CD14-positive monocyte (primary cell): ENCODE measurements around the gene KRTAP4-9. TPM values are rescaled to one million over a fixed set of nuclear protein-coding genes. Genes with fewer than 3 reads are reported as not detected.
"Not testable (repeated sequence)": the region's sequence is repeated elsewhere in the genome, so short reads cannot be mapped to it uniquely, and the experiment has no call there.

Source experiments
- DNase-seq, 3 donors: peaks; one replicate each; pipeline ENCODE4 v3.0.0-alpha.2; 2011 to 2022
- H2AFZ ChIP-seq: 2 replicates; pipeline ENCODE4 v1.6.0; 2012; ENCODE audit warnings: mild to moderate bottlenecking, low read depth, low read length, inconsistent platforms; ENCODE audit not compliant: insufficient read depth, poor library complexity, severe bottlenecking
- H3K27ac ChIP-seq, 2 donors: 1 replicate in 1 of 2; 2 replicates in 1 of 2; pipeline ENCODE4 v1.5.1; 2012 to 2013; ENCODE audit warnings: low read length in 2 of 2, control low read depth in 1 of 2, inconsistent platforms in 1 of 2, low read depth in 1 of 2, mild to moderate bottlenecking in 1 of 2
- H3K27me3 ChIP-seq, 2 donors: one replicate each; pipeline versions ENCODE4 v1.6.0 to v1.6.1; 2011 to 2013; ENCODE audit warnings: low read length in 2 of 2; ENCODE audit not compliant: control insufficient read depth in 2 of 2, insufficient read depth in 2 of 2
- H3K36me3 ChIP-seq, 2 donors: replicated peaks in 1 of 2; 1 replicate in 1 of 2; 2 replicates in 1 of 2; pipeline versions ENCODE4 v1.5.1 to v1.6.1; 2012 to 2013; ENCODE audit warnings: low read length in 2 of 2, control low read depth in 1 of 2, inconsistent platforms in 1 of 2, mild to moderate bottlenecking in 1 of 2; ENCODE audit not compliant: insufficient read depth in 2 of 2, control insufficient read depth in 1 of 2
- H3K4me1 ChIP-seq, 2 donors: 1 replicate in 1 of 2; 2 replicates in 1 of 2; pipeline versions ENCODE4 v1.5.1 to v1.6.1; 2012 to 2013; ENCODE audit warnings: low read length in 2 of 2, control low read depth in 1 of 2, inconsistent platforms in 1 of 2, mild to moderate bottlenecking in 1 of 2, moderate library complexity in 1 of 2; ENCODE audit not compliant: insufficient read depth in 2 of 2, control insufficient read depth in 1 of 2
- H3K4me2 ChIP-seq: replicated peaks from 2 replicates; pipeline ENCODE3; 2012; ENCODE audit warnings: low read length, moderate library complexity, mild to moderate bottlenecking; ENCODE audit not compliant: poor library complexity, severe bottlenecking; ENCODE audit errors: extremely low read depth
- H3K4me3 ChIP-seq, 3 experiments: fragments of 200-600 bp in 1 of 3; sonication (generic) in 1 of 3; replicated peaks in 1 of 3; 1 replicate in 2 of 3; 2 replicates in 1 of 3; pipeline ENCODE4 v1.5.1; 2011 to 2013; ENCODE audit warnings: low read length in 3 of 3, mild to moderate bottlenecking in 3 of 3, control low read depth in 2 of 3, low read depth in 2 of 3, inconsistent platforms in 1 of 3, moderate library complexity in 1 of 3
- H3K79me2 ChIP-seq: 2 replicates; pipeline ENCODE4 v1.6.0; 2012; ENCODE audit warnings: mild to moderate bottlenecking, control low read depth, inconsistent platforms, low read length, moderate library complexity; ENCODE audit not compliant: insufficient read depth
- H3K9ac ChIP-seq: 2 replicates; pipeline ENCODE4 v1.6.0; 2017; ENCODE audit warnings: low read length, mild to moderate bottlenecking; ENCODE audit not compliant: insufficient read depth, poor library complexity, severe bottlenecking
- H3K9me3 ChIP-seq, 2 donors: replicated peaks in 1 of 2; 1 replicate in 1 of 2; 2 replicates in 1 of 2; pipeline versions ENCODE4 v1.5.1 to v1.6.1; 2012 to 2013; ENCODE audit warnings: low read length in 2 of 2, control low read depth in 1 of 2; ENCODE audit not compliant: control insufficient read depth in 1 of 2, insufficient read depth in 1 of 2
- H4K20me1 ChIP-seq: 2 replicates; pipeline ENCODE4 v1.6.0; 2012; ENCODE audit warnings: mild to moderate bottlenecking, low read length, control low read depth, moderate library complexity; ENCODE audit not compliant: insufficient read depth
- H3K27ac Mint-ChIP-seq, 7 donors: one replicate each; pipeline ENCODE4 v1.8.0; 2020; ENCODE audit warnings: mild to moderate bottlenecking in 7 of 7, mixed read lengths in 7 of 7, moderate library complexity in 6 of 7, inconsistent platforms in 2 of 7
- H3K27me3 Mint-ChIP-seq, 3 donors: one replicate each; pipeline ENCODE4 v1.8.0; 2021 to 2022; ENCODE audit warnings: low read depth in 3 of 3, mild to moderate bottlenecking in 3 of 3, mixed read lengths in 3 of 3, moderate library complexity in 3 of 3, inconsistent platforms in 1 of 3
- H3K36me3 Mint-ChIP-seq, 2 donors: one replicate each; pipeline ENCODE4 v1.8.0; 2020; ENCODE audit warnings: mixed read lengths in 2 of 2, inconsistent platforms in 1 of 2, mild to moderate bottlenecking in 1 of 2
- H3K4me1 Mint-ChIP-seq: one replicate; pipeline ENCODE4 v1.8.0; 2020; ENCODE audit warnings: mild to moderate bottlenecking, mixed read lengths
- H3K4me3 Mint-ChIP-seq, 2 donors: one replicate each; pipeline ENCODE4 v1.8.0; 2020; ENCODE audit warnings: mild to moderate bottlenecking in 2 of 2, mixed read lengths in 2 of 2, moderate library complexity in 1 of 2
- H3K9me3 Mint-ChIP-seq, 7 donors: one replicate each; pipeline ENCODE4 v1.8.0; 2020 to 2022; ENCODE audit warnings: mixed read lengths in 7 of 7, mild to moderate bottlenecking in 6 of 7, moderate library complexity in 6 of 7, inconsistent platforms in 2 of 7
- WGBS: methylation state at CpG from one replicate; pipeline ENCODE4 v1.1.5; 2013; ENCODE audit warnings: missing lambda C conversion rate; ENCODE audit not compliant: insufficient coverage; 5-methylcytosine and 5-hydroxymethylcytosine counted together
- intact Hi-C, 2 donors: fragments of 100-400 bp; cut with micrococcal nuclease; formaldehyde crosslinking; loops; one replicate each; pipeline versions ENCODE4 v1.15.0 to v1.15.1; 2023
- polyA plus RNA-seq, 3 donors: library from polyadenylated mRNA; depleted of rRNA in 1 of 3; unstranded in 2 of 3; stranded (reverse) in 1 of 3; fragments of 300-500 nt in 2 of 3; fragments of >200 nt in 1 of 3; fragmentation: Illumina TruSeq in 2 of 3; gene quantifications; 1 replicate in 2 of 3; 2 replicates in 1 of 3; pipeline ENCODE4 v1.2.3, GENCODE V29; 2012 to 2021
- TF ChIP-seq, protein P1 (sequence below): fragments of 200-600 bp; IDR thresholded peaks from one replicate; pipeline ENCODE4 v1.8.0; 2022; ENCODE audit warnings: antibody characterized with exemption, mild to moderate bottlenecking

KRTAP4-9 gene
- polyA plus RNA-seq, 3 donors: not detected

DNA sequence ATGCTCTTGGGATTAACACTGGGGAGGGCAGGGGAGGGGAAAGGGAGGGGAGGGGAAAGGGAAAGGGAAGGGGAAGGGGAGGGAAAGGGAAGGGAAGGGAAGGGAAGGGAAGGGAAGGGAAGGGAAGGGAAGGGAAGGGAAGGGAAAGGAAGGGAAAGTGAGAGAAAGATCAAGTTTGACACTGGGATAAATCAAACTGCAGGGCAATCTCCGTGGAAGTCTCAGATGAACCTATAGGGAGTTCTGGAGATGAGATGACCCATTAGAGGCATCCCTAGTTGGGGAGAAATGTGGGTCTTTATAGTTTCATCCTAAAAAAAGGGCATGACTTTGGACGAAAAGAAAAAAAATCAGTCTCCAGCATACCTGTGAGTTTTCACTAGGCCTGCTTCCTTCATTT lies 16.6 kb downstream of the KRTAP4-9 start:
- TF ChIP-seq, protein P1, sequence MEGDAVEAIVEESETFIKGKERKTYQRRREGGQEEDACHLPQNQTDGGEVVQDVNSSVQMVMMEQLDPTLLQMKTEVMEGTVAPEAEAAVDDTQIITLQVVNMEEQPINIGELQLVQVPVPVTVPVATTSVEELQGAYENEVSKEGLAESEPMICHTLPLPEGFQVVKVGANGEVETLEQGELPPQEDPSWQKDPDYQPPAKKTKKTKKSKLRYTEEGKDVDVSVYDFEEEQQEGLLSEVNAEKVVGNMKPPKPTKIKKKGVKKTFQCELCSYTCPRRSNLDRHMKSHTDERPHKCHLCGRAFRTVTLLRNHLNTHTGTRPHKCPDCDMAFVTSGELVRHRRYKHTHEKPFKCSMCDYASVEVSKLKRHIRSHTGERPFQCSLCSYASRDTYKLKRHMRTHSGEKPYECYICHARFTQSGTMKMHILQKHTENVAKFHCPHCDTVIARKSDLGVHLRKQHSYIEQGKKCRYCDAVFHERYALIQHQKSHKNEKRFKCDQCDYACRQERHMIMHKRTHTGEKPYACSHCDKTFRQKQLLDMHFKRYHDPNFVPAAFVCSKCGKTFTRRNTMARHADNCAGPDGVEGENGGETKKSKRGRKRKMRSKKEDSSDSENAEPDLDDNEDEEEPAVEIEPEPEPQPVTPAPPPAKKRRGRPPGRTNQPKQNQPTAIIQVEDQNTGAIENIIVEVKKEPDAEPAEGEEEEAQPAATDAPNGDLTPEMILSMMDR: no peak

DNA sequence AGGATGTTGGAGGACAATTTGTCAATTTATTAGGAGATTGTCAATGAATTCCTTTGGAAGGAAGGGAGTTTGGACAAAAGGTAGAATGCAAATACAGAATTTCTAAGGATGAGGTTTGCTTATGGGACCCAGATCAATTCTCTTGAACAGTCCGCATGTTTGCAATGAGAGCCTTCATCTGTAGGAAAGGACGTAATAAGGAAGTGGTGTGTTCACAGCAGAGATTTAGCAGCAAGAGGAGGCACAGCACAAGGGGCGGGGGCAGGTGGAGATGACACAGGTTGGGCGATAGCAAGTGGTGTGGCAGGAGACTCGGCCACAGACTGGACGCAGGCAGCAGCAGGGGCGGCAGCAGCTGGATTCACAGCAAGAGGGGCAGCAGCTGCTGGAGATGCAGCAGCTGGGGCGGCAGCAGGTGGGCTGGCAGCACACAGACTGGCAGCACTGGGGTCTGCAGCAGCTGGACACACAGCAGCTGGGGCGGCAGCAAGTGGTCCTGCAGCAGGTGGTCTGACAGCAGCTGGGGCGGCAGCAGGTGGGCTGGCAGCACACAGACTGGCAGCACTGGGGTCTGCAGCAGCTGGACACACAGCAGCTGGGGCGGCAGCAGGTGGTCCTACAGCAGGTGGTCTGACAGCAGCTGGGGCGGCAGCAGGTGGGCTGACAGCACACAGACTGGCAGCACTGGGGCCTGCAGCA lies 18.3 kb downstream of the KRTAP4-9 start:
- H3K9me3 Mint-ChIP-seq, H3K27me3 ChIP-seq, intact Hi-C loops, H2AFZ ChIP-seq, DNase-seq, H3K27ac ChIP-seq, H3K9ac ChIP-seq, H3K4me2 ChIP-seq, H3K36me3 ChIP-seq, H3K79me2 ChIP-seq, H4K20me1 ChIP-seq, H3K27ac Mint-ChIP-seq, H3K4me3 ChIP-seq, H3K4me3 Mint-ChIP-seq, H3K36me3 Mint-ChIP-seq, H3K9me3 ChIP-seq, H3K27me3 Mint-ChIP-seq: not testable (repeated sequence)
- H3K4me1 ChIP-seq: peaks cover 10 to 11% of the 10 kb centered on the region in 2 donors
- 92% methylated on average over 12 of the region's 12 CpGs for WGBS
- peaks cover 14% of the 10 kb centered on the region for H3K4me1 Mint-ChIP-seq

More for the DNA sequence above, 16.6 kb downstream of the KRTAP4-9 start:
- Histone ChIP-seq H2AFZ (no peak overlapping the region), H3K79me2 (no peaks in the 10 kb centered on the region), H3K9me3 (no peaks in the 10 kb centered on the region), H3K4me3 (no peak overlapping the region), H3K4me1 (peaks cover 10 to 11% of the 10 kb centered on the region in 2 donors), H3K4me2 (no peak overlapping the region), H4K20me1 (no peaks in the 10 kb centered on the region), H3K9ac (no peak overlapping the region), H3K36me3 (no peaks in the 10 kb centered on the region), H3K27me3 (no peaks in the 10 kb centered on the region), H3K27ac (no peak overlapping the region)
- Mint-ChIP-seq H3K27me3 (peaks cover 0 to 2% (median 0%) of the 10 kb centered on the region in 3 donors), H3K4me1 (peaks cover 14% of the 10 kb centered on the region), H3K4me3 (no peak overlapping the region), H3K9me3 (peaks cover 0 to 8% (median 0%) of the 10 kb centered on the region in 7 donors), H3K27ac (no peak overlapping the region), H3K36me3 (no peaks in the 10 kb centered on the region)
- DNase-seq: no peak
- intact Hi-C loops: no loop called here
- 100% methylated on average over 1 of the region's 2 CpGs for WGBS

DNA sequence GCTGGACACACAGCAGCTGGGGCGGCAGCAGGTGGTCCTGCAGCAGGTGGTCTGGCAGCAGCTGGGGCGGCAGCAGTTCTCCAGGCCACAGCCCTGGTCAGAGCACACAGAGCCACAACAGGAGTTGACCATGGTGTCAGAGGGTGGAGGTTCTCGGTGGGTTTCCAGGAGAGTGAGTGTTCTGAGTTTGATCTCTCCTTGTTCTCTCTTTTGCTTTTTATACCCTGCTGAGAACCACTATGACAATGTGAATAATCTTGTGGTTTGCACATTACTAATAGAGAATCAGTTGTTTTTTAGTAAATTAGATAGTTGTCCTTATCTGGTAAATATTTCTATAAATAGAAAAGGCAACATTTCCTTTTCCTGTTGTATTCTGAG lies 18.8 kb downstream of the KRTAP4-9 start, which contains the start of gene KRTAP4-12:
KRTAP4-12 (minus strand) TSS at position 192 of the 381 bp plus-strand sequence; CDS start at position 132, 60 bp downstream.
- DNase-seq, H3K79me2 ChIP-seq, H3K4me3 ChIP-seq, H3K27ac Mint-ChIP-seq, H3K27me3 Mint-ChIP-seq, intact Hi-C loops, H3K4me3 Mint-ChIP-seq, H3K36me3 ChIP-seq, H3K4me2 ChIP-seq, H3K27me3 ChIP-seq, H3K27ac ChIP-seq, H3K9me3 ChIP-seq, H4K20me1 ChIP-seq, H3K9ac ChIP-seq, H3K9me3 Mint-ChIP-seq, H3K36me3 Mint-ChIP-seq, H2AFZ ChIP-seq: not testable (repeated sequence)
- H3K4me1 Mint-ChIP-seq: peaks cover 12% of the 10 kb centered on the region
- WGBS: 92% methylated on average over 2 of the region's 3 CpGs
- H3K4me1 ChIP-seq: peaks cover 10 to 11% of the 10 kb centered on the region in 2 donors
